NCI-H1694 treated with DMSO at 0.1 percent for 48 hours (cell line): Measurements from ENCODE around the gene YBX2.

ENCODE experiments used
- DNase-seq: peaks from one replicate; lab custom pipeline; 2025; lab: John Stamatoyannopoulos, UW

Gene YBX2

GRCh38 chr17:7243453-7243729 lies 51.0 kb downstream of the YBX2 start:
- no peak for DNase-seq

GRCh38 chr17:7242717-7243452 lies 51.6 kb downstream of the YBX2 start:
- DNase-seq, result peak; percentile 92

- peak; percentile 80 for DNase-seq
Observed at GRCh38 chr17:7241783-7242716, 52.4 kb downstream of the YBX2 start, which contains the start of gene GABARAP. TSS of gene GABARAP (minus strand) at chr17:7242449. CDS start at chr17:7242330, 119 bp downstream.

GRCh38 chr17:7241090-7241733 lies 53.2 kb downstream of the YBX2 start:
- no peak for DNase-seq

- DNase-seq, result no peak
Observed at GRCh38 chr17:7240375-7240774, 54.1 kb downstream of the YBX2 start.

GRCh38 chr17:7239091-7240027 lies 55.1 kb downstream of the YBX2 start, which contains the start of gene PHF23:
TSS of gene PHF23 (minus strand) at chr17:7239457. CDS start at chr17:7239279, 178 bp downstream.
- peak; percentile 99 for DNase-seq

GRCh38 chr17:7238420-7239090 lies 55.9 kb downstream of the YBX2 start:
- no peak for DNase-seq
